NOMO-1 treated with dmso at 0.1 percent for 144 hours (cell line): Measurements from ENCODE around the gene CHN2.

Experiments
- DNase-seq: peaks from one replicate; lab custom pipeline; 2025; ENCODE audit not compliant: unreplicated experiment; lab: John Stamatoyannopoulos, UW

Gene CHN2

DNA sequence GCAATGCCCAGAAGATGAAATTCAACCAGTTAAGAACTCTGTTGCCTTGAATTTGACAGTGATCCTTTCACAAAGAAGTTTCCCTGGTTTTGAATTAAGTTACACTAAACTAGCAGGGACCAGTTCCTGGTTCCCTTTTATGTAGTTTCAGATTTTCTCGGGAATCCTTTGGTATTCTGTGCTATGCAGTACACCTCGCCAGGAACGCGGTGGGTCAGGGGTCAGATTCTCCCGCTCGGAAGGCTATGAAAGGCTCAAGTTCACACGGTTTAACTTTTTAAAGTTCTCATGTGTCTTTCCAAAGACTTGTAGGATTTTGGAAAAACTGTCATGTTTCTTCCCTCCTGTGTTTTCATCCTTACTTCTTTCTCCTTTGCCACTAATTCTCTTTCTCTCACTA lies 264.4 kb downstream of the CHN2 start:
- no peak for DNase-seq

DNA sequence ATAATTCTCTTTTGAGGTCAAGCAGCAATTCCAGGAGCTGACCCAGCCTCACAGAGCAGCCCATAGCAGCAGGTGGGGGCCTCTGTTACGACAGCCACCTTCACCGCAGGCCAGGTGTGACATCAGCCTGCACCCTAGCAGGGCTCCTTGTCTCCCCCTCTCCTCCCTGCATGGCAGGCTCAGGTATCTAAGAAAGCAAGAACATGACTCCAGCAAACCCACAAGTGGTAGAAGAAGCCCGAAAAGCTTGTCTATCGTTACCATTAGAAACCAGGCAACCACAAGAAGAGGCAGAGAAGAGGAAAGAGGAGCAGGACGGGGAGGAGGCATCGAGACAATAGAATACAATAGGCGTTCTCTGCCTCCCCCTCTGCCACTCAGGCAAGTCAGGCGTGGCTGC lies 265.0 kb downstream of the CHN2 start:
- no peak for DNase-seq

- no peak for DNase-seq
Observed at GRCh38 chr7:29461996-29462395, 267.4 kb downstream of the CHN2 start.

DNA sequence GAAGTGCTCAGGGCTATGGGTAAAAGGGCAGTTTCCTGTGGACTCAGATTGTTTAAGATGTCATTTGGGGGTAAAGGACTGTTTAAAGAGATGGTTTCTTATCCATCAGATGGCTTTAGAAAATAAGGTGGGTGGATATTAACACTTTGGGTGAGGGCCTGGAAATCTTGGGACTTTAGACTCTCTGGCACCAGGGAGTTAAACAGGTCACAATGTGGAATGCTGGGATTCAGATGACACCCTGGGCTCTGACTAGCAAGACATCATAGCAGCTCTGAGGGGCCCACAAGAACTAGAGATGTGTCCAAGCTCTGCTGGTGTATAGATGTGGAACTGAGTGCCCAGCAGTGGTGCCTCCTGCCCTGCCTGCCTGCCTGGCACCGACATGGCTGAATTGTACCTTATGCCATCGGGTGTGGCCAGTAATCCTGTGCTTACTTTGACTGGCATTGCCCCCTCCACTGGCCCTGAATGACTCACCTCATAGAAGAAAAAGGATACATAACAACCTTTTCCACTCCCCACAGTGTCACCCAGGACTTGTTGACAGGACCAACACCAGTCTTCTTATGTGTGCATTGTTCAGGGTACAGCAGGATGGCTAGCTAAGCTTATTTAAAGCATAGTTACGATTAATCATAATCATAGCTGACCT lies 269.1 kb downstream of the CHN2 start:
- DNase-seq, result no peak

GRCh38 chr7:29464753-29465152 lies 270.2 kb downstream of the CHN2 start:
- DNase-seq, result no peak

DNA sequence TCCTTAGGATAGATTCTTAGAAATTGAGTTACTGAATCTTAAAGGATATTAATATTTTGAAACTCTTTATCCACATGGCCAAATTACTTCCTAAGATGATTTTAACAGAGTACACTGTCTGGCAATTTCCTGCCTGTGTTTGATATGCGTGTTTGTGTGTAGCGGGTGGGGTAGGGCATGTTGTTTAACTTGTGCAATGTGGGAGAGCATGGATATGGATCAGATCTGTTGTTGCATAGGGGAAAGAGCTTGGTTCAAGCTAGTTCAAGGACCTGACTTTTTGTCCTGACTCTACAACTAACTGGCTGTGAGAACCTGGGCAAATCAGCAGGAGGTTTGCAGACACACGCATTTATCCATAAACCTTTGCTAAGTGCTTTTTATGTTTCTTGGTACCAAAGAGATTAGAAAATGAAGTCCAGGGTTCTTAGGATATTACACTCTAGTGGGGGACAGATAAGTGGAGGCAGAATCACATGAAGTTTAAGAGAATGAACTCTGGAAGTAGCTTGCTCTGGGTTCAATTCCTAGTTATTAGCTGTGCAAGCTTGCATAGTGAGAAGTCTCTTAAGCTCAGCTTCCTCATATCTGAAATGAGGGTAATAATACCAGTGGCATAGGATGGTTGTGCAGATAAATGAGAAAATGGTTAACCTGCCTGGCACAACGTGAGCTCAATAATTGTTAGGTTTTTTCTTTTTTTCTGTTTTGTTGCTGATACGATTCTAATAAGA lies 272.8 kb downstream of the CHN2 start:
- no peak for DNase-seq

DNA sequence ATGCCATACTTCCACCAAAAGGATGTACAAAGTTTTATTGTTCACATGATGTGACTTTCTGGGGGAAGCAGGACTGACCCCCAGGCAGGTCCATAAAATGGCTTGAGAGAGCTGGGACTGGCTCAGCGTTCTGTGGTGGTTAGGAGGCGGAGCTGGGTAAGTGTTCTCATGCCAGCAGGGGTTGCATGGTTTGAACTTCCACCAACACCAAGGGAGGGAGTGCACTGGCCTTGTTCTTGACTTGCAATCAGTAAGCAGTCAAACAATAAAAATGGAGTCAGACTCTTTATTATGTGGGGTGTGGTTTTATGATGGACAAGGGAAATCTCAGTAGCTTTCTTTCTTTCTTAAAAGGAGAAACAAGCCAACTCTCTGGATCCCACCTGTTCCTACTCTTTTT lies 273.6 kb downstream of the CHN2 start:
- DNase-seq, result no peak

DNA sequence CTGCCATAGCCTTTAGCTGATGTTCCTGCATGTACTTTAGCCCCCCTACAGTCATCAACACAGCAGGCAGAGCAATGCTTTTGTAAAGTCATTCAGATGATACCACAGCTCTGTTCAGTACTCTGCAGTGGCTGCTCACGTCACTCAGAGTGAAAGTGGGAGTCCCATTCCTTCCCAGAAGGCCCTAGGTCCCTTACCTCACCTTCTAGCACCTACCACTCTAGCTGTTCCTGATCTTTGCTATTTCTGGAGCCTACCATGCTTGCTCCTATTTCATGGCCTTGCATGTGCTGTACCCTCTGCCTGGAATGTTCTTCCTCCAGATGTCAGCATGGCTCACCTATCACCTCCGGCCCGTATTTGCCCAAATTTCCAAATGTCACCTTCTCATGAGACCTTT lies 274.7 kb downstream of the CHN2 start:
- DNase-seq, result no peak

- DNase-seq, result no peak
Observed at GRCh38 chr7:29469976-29470557, 275.5 kb downstream of the CHN2 start.

DNA sequence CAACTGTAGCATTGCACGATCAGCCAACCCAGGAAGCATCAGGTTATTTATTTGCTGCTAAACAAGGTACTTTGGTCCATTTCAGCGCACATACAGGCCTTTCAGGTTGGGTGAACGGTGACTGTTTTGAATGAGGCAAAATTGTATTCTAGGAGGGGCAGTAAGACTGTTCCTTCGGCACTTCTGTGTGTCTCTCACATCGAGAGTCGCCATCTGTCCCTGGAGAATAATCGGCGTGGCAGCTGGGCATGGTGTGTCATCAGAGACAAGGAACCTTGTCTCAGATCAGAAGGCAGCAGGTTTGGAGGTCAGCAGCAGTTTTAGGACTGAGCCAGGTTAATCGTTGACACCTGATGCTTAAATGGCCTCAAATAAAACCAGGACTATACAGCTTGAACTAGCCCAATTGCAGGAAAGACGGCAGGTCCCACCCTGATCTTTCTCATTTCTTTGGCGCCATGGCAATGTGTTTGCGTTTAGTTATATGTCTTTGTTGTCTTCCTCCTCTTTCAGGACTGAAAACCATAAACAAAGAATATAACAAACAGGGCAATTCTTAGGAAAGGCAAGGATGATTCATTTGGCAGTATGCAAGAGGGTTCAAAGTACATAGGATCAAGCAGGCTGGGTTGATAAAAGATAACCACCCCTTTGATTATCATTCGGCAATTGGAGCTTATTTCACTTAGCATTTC lies 277.0 kb downstream of the CHN2 start:
- no peak for DNase-seq

GRCh38 chr7:29476916-29477315 lies 282.3 kb downstream of the CHN2 start:
- no peak for DNase-seq

DNA sequence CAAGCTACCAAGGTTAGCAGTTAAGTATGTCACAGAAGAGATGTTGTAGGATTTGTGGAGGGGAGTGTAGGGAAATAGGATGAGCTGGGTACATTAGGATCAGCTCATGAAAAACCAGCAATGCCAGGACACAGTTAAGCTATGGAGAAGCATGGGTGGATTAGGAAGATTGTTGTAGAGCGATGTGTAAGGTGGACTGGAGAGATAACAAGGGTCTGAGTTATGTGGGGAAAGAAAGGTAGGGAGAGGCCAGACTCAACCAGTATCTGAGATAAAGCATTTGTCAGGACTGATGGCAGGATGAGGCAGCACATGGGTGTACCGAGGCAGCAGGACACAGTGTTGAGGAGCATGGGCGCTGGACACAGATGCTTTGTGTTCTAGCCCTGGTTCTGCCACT lies 283.7 kb downstream of the CHN2 start:
- no peak for DNase-seq

DNA sequence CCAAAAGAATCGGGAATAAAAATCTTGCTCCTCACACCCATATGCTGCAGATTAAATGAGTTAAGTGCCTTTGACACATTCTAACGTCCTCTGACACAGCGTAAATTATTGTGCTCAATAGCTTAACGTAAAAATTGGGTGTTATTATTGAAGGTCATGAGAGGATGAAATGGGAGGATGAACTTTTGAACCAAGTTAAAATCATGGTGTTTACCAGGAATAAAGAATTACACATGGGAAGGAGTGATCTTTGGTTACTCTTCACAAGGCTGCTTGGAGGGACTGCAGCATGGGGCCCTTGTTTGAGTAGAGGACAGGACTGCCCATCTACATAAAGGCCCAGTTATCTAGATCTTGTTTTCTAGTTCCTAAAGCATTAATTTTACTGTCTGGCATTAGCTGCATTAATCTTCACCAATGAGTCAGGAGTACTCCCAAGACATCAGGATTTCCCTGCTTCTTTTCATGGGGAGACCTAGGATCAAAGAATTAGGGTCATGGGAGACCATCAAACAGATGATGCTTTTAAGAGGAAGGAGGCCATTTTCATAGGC lies 284.2 kb downstream of the CHN2 start:
- DNase-seq, result no peak

DNA sequence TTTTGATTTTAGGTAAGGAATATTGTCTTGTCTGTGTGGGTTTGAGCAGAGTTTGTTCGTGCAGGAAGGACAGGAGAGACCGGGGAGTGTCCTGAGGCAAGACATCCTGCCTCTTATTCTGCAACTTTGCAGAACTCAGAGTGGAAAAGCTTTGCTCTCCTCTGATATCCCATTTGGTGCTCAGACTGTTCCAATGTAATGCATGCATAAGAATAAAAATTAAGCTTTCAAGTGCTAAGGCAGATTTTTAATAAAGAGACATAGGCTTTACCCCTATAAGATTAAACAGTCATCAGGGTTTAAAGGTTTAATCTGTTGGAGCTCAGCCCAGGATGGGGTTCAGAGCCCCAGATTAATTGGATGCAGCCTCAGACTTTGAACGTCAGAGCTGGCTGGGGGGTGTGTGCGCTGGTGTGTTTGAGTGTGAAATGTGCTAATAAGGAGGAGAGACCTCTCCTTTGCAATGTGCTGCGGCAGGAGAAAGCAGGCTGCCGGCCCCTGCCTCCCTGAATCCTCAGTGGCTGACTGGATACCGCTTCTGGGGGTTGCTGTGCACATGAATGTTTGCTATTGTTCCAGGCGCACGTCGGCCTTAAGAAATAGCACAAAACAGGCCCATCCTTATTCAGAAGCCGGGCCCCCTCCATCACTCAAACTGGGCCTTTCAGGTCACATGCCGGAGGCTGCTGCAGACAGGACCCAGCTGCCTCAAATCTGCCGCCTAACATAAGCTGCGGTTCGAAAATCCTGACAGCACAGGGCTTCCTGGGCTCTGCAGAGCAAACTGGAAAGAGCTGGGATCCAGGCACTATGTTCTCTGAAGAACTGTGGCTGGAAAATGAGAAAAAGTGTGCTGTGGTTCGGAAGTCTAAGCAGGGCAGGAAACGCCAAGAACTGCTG lies 285.0 kb downstream of the CHN2 start:
- no peak for DNase-seq

DNA sequence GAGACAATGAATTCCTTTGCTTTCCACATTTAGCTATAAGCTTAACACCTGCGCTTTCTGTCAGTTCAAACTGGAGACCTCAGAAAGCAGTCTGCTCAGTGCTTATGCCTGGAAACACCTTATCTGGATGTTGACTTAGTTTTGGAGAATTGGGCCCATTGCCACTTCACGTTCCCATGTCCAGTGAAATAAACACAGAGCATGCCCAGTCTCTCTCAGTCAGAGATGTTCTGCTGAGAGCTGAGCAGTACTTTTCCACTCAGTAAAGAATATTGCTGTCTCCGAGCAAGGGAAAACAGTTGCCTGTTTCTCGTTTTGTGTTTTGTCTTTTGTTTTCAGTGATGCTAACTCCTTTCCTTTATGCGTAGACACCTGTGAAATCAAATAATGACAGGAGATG lies 285.9 kb downstream of the CHN2 start:
- DNase-seq, result no peak

DNA sequence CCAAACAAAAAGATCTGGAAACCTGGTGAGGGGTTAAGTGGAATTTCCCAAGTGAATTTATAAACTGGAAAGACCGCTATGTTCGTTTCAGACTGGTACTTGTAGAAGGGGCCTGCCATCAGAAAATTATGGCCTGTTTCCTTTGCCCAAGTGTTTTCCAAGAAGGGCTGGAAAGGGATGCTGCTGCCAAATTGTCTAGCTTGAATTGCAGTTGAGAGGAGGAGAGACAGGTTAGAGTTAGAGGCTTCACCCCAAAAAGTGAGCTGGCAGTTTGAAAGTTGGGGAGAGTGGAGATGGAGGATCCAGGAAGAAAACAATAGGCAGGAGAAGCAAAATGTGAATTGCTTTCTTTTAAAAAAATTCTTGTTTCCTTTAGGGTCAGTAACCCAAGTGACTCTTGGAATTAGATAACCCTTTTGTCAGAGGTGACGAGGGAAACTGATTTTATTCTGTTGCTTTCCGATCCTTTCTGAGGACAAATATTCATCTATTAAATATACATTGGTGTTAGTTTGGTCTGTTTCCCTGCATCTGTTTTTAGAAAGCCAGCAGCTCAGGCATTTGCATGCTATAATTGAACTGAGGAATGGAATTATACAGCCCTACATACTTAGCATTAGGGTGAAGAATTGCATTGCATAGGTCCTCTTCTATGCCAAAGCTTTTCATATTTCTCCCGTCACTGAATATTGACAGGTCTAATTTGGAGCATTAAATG lies 286.5 kb downstream of the CHN2 start:
- no peak for DNase-seq

- DNase-seq, result no peak
Observed at GRCh38 chr7:29482056-29482455, 287.5 kb downstream of the CHN2 start.

DNA sequence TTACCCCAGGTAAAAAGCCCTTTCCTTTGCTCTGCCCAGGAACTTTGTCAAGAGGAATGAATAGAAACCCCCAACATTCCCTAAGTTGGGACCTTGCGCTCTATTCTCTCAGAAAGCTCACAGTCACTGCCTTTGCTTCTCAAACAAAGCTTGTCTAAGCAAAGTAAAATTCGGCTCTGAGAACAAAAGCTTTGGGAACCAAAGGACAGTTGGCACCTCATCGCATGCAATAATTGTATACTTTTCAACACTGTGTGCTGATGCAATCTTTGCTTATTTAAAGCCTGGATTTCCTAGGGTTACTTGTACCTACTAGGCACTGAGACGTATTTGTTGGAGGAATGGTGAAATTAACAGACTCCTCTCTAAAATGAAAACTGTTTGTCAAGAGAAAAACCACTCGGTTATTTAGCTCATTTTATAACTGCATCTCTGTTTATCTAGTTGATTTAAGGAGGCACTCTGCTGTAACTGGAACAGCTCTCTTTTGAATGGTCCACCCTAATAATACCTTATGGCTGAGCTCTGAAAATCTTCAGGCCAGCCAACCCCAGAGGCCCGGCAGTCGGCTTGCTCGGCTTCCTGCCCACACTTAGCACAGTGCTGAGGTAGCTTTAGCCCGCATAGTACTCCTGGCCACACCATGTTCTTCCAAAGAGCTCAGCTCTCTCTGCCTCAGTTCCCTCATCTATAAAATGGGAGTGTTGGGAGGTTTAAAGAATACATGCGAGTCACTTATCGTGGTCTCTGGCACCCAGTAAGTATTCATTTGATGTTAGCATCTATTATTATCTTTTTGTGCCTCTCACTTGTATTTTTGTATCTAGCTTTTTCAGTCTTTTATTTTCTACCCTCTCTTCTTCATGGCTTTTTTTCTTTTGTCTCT lies 288.9 kb downstream of the CHN2 start:
- DNase-seq, result no peak

- no peak for DNase-seq
Observed at GRCh38 chr7:29484280-29484679, 289.7 kb downstream of the CHN2 start.
